HG03469 (cell line): ENCODE measurements around the gene KLHL35.

Experiments used
- ATAC-seq: cut with Tn5 transposase; IDR thresholded peaks from one replicate; pipeline ENCODE4 v1.9.1; 2021; ENCODE audit warnings: mild to moderate bottlenecking, moderate library complexity, moderate number of reproducible peaks; ENCODE audit not compliant: unreplicated experiment

The KLHL35 gene

DNA sequence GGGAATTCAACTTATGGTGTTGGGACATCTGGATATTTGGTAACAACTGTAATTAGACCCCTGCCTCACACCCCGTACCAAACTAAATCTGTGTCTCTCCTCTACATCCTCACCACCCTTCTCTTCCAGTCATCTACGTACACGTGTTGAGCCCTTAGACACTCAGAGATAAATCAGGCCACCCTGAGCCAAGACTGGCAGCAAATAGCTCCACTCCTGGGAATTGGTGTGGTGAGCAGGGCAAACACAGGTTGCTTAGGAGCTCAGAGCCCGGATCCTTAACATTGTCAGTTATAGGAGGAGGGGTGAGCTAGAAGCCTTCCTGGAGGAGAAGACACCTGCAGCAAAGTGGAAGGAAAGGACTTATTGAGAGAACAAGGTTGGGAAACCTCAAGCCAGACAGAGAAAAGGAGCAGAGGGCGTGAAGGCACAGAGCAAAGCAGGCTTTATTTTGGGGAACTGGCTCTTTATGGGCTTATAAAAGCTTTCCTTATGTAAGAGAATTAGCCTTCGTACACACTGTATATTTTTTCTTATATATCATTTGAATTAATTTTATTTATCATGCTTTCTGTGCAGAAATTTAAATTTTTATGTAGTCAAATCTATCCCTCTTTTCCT lies 36.9 kb upstream of the KLHL35 start:
- ATAC-seq, result no peak

DNA sequence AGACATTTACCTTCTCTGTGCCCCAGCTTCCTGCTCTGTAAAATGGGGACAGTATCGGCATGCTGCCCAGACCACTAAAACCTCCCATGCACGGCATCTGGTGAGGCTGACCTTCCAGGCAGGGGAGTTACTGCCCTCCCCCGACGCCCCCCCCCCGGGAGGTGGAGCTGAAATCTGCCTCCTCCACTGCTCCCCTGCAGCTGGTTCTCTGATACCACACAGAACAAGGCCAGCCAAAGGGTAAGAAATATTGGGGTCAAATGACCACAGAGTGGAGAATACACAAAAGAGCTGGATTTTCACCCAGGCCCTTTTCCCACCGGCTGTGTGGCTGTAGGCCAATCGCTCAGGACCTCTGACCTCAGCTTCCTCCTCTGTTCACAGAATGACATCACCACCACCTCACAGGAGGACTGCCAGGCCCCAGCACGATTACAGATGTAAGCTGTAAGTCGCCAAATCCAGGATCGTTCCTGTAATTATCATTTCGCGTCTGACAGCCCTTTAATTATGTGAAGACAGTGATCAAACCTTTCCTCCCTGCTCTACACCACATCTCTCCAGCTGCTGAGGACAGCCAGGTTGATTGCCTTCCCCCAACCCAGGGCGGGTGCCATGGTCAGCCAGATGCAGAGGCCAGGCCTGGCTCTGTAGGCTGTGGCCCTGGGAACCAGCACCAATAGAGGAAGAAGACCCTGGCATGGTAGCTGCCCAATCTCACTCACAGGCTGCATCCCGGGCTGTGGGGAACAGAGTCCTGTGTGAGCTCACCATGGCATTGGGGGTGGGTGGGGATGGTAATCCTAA lies 35.7 kb upstream of the KLHL35 start:
- no peak for ATAC-seq

DNA sequence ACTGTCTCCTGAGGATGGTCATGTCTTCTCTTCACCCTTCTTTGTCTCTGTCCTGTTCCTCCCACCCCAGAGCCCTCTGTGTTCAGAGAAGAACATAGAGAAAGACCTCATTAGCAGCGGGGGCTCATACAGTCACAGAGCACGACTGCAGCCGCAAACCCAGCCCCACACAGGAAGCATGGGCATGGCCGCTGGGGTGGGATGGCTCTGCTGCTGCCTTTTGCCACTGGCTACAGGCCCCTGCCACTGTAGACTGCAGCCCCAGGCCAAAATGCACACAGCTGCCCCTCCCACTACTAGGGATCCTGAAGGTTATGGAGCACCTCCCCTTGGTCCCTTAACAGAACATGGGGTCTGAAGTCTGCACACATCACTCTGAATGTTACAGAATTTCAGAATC lies 34.9 kb upstream of the KLHL35 start:
- no peak for ATAC-seq

DNA sequence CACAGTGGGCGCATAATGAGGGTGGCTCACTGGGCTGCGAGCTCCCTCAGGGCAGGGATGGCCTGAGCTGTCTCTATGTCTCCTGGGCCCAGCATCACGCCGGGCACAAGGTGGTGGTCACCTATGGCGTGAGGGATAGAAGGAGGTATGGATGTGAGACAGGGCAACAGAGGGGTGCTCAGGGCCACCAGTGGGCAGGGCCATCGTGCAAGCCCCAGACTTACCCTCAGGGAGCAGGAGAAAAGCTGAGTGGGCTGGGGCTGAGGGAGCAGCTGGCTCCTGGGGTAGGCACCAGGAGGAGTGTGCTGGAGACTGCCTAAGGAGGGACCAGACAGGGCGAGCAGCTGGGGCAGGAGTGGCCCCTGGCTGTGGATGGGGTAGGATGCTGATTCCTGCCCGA lies 34.3 kb upstream of the KLHL35 start:
- ATAC-seq, result no peak

DNA sequence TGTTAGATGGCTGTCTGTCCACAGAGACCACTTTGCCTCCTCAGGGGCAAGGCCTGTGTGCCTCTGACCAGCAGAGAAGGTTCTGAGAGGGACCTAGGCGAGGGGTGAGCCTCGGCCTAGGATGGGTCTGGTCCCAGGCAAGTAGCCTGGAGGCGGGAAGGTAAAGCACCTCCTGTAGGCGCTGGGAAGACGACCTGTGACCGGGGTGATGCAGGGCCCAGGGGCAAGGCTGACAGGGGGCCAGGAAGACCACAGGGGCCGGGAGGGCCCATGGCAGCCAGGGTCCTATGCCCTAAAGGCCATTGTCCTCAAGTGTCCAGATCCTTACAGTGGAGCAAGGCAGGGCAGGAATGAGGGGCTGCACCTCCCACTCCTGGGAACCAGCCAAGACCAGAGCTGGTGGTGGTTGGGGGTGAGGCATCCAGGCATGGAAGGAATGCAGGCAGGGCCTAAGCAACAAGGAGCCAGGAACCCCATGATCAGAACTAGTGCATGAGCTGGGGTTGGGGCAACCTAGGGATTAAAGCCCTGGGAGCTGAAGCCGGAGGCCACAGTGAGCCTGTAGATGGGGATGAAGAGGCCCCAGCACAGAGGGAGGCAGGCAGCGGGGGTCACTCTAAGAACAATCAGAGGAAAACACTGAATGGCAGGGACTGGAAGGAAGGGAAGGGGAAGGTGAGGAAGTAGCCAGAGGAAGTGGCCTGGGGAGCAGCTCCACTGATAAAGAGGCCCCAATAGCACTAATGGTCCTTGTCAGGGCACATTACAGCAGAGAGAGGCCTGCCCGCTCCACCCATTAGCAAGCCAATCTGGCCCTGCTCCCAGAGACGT lies 32.9 kb upstream of the KLHL35 start:
- ATAC-seq, result no peak

DNA sequence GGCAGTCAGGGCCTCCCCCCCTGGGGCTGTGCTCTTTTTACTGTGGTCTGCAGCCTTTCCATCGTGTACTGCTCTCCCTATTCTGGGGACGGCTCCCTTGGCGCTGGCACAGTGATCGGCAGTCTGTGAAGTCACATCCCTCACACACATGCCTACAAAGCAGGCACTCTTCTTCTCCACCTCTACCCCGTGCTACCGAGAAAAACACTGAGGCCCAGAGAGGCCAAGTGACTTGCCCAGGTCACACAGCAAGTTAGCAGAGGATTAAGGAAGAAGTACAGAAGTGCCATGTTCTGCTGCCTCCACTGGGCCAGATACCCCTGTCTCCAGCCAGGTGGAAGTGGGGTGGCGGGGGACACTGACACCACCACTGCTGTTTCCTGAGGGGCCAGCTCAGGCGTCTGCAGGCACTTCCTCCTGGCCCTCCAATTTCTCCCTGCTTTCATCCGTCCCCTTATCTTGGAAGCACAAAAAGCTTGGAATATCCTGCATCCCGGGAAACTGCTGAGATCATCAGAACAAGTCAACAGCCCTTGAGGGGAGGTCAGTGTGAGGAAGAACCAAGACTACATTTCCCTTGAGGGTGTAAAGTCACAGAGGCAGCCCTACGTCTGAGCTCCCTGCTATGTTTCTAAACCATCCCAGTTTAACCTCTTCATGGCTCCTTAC lies 30.2 kb upstream of the KLHL35 start:
- ATAC-seq, result no peak

DNA sequence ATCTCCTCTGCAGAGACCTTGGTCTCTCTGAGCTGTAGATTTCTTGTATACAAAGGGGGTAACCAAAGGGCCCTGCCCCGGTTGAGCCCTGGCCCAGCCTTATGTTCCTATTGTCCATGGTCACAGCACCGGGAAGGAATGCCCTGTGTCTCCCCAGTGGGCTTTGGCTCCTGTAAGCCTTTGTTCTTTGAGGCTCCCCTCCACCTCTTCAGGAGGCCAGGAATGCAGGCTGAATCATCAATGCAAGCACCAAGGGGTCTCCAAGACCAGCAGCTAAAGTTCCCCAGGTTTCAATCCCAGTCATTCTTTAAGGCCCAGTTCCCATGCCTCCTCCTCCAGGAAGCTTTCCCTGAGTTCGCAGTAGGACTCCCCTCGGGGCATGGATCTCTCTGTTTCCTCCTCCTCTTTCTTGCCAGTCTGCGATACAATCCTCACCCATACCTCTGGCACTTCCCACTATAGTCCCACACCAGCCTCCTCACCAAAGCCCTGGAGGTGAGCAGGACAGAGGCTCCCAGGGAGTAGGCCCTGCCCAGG lies 29.2 kb upstream of the KLHL35 start:
- no peak for ATAC-seq

DNA sequence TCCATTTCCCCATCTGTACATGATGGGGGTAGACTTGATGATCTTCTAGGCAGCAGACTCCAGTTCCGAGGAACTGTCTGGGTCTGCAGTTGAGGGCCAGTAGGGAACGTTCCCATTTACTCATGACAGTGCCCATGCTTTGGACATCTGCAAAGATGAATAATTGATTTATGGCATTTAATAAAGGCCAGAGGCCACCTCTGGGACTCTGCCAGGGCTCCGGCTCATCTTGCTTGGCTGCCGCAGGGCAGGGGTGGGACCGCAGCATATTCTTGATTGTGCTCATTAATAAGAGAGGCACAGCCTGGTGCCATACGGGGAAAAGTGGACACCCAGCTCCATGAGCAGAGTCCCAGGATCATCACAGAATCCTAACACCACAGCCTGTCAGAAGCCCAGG lies 28.1 kb upstream of the KLHL35 start:
- no peak for ATAC-seq

DNA sequence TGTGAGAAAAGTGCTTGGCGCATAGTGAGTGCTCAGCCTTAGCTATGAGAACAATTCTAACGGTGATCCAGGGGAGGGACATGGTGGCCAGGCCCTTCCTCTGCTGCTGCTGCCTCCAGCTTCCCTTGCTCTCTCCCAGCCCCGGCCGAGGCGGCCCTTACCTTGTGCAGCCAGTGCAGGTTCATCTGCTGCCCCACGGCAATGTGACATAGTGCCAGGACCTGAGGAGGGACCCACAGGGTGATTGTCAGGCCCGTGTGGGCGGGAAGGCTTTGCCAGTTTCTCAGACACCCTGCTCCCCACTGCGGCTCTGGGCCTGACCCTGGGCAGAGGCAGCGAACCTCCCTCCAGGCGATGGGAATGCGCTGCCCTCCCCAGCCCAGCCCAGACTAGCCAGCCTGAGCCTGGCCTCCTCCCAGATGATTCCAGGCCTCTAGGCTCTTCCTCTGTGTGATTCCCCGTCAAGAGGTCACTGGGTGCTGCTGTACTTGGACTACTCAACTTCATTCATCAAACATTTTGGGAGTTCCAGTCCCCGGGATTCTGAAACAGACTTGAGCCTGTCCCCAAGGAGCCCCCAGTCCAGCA lies 23.7 kb upstream of the KLHL35 start:
- no peak for ATAC-seq

DNA sequence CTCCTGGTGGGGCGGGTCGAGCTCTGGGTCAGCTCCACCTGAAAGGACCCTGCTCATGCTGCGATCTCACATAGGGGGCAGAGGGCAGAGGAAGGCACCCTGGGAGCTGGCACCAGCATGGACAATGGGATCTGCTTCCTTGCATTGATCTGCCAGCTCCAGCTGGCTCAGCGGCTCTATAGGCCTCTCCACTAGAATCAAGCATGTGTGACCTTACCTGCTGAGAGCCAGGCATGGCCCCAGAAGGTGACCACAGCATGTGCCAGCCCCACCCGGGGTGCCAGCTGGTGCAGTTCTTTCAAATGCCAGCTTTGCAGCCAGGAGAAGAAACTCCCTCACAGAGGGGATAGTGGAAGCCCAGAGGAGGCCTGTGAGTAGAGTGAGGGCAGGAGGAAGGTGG lies 22.0 kb upstream of the KLHL35 start:
- ATAC-seq, result no peak

DNA sequence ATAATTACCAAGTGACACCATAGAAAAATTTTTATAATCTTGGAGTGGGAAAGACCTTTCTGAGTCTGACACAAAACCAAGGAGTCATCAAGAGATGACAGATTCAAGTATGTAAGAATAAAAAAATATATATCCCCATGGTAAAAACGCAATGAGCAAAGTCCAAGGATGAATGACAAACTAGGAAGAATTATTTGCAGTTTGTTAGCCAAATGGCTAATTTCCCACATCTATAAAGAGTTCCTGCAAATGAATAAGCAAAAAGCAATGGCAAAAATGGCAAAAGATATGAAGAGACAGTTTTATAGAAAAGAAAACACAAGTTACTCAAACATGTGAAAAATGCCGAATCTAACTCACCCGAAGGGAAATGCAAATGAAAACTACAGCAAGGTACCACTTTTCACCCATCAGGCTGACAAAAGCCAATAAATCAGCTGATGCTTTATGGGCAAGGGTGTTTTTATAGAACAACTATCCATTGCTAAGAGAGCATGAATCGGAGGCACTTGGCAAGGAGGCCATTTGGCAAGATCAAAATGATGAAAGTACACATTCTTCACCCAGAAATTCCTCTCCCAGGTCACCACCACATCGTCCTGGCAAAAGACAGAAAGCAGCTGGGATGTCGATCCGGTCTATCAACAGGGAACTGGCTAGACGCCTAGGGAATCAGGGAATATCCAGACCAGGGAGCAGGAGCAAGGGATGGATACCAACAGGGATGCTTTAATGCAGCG lies 21.1 kb upstream of the KLHL35 start:
- ATAC-seq, result no peak

DNA sequence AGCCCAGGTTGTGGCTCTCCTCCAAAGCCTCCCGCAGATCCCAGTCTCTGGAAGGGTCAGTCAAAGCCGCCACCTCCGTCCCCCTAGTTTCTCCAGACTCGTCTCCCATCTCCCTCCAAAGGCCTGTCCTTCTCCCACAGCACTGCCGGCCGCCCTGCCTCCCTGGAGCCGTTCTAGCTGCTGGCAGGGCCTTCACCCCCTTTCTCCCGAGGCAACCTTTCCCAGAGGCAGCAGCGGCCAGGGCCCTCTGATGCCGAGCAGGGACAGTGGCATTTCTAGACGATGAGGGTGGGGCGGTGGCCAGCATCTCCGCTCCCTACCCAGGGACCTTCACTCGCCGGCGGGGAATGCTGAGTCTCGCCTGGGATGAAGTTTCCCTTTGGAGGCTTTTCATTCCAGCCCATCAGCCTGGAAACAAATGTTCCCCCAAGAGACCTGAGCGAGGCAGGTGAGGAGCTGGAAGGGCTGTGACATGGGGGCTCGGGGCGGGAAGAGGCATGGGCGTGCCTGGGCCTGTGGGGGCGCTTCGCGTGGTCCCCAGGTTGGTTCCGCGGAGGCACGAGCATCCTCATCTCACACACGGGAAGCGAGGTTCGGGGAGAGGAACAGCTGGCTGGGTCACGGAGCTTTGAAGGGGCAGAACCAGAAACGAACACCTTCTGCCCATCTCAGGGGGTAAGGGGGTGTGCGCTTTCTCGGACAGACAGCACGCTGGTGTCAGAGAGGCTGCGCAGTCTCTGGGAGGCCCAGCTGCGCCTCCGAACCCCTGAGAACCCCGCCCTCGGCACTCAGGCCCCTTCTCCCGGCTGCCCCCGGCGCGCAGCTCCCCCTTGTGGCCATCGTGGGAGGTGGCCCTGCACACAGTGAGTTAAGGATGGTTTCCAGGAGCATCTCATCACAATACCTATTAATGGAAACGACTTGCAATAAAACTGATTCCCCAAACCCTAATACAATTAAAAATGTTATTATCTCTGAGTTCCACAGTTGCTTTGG lies 18.1 kb upstream of the KLHL35 start:
- ATAC-seq, result no peak

DNA sequence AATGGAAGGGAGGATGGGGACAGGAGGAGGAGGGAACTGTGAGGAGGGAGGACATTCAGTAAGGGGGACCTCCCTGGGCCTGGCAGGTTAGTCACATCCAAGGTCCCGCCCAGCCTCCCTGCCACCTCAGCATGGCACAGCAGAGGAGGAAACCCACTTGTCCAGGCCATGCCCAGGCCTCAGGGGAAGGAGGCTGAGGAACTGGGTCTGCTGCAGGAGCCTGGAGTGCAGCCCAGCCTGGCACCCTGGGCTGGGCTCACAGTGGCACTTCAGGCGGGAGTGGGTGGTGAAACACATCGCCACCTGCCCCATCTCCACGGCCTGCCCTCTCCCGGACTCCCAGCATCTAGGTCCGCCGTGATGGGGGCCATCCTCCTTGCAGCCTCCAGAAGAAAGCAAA lies 17.2 kb upstream of the KLHL35 start:
- ATAC-seq, result no peak

DNA sequence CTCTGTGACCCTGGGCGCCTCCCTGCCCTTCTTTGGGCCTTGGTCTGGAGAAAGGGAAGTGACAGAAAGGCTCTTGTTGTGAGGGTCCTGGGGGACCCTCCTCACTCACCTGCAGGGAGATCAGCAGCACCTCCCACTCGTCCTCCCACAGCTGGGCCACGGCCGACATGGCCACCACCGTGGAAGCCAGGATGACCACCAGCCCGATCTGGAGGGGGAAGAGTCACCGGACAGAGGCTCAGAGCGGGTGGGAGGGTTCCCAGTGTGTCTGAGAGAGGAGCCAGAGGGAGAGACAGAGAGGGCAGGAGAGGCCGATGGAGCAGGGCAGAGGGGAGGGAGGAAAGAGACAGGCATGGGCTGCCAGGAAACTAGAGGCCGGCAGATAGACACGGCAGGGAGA lies 16.8 kb upstream of the KLHL35 start:
- no peak for ATAC-seq

DNA sequence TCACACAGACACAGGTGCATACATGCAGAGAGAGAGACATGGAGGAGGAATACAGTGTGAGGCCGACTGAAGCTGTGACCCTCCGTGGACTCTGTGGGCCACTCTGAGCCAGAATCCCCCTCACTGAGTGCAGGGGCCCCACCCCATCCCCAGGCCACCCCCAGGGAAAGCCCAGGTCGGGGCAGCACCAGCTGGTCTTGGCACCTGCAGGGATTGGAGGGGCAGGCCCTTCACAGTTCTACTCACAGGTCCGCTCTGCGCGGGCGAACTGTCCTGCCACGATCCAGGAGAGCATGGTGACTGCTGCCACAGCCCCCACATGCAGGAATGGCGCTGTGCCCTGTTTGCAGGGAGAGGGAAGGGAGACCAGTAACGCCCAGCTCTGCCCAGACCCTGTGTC lies 16.3 kb upstream of the KLHL35 start:
- ATAC-seq, result no peak

DNA sequence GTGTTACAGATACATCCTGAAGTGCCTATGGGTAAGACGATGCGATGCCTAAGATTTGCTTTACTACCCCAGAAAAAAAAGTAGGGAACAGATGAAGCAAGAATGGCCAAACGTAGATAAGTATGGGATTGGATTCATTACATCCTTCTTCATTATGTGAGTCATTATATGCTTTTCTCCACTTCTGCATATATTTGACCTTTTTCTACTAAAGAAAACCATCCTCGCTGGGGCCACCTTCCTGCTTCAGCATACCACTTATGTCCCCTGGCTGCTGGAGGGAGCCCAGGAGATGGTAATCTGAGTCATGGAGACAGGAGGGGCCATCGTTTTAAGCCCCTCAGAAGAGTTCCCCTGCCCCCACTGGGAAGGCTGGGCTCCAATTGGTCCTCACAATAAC lies 14.4 kb upstream of the KLHL35 start:
- no peak for ATAC-seq

DNA sequence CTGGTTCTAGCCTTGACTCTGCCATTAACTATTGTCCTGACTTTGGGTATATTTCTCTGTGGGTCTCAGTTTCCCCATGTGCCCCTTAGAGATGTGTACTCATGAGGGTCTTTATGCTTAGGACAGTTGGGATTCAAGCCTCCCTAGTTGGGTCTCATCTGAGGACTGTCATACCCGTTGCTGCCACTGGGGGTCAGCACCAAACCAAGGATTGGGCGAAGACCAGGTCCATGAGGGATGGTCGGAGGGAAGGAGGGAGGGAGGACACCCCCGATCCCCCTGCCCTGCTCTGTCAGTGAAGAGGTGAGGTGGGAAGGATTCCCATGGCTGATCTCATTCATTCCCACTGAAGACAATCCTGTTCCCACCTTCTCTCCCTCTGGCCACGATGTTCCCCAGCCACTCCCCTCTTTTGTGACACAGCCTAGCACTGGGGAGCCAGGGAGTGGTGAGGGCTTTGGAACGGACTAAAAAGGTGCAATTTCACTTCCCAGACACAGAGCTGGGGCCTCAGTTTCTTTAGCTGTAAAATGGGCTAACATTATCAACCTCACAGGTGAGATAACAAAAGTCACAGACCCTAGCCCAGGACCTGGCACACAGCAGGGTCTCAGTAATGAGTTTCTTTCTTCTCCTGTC lies 12.4 kb upstream of the KLHL35 start:
- ATAC-seq, result no peak

DNA sequence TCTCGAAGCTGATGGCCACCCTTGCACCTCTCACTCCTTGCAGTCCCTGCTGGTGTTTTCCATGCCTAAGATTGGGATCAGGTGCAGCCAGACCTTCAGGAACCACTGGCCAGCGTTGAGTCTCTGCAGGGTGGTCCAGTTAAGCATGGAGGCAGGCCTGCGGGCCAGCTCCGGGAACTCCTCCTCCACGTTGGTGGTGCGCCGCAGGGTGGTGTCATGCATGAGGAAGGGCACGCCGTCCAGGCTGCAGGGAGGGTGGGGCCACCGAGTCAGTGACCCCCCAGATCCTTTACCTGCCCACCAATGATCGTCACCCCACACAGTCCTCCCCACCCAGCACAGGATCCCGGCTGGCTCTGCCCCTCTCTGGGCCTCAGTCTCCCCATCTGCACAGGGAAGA lies 10.0 kb upstream of the KLHL35 start:
- ATAC-seq, result no peak
